ENCODE data around the gene DCAF8L1. TPM values are rescaled to one million over a fixed set of nuclear protein-coding genes. Genes with fewer than 3 reads are reported as not detected.
"Not testable (repeated sequence)": the region's sequence is repeated elsewhere in the genome, so short reads cannot be mapped to it uniquely, and the experiment has no call there.

DCAF8L1 gene
- not detected for polyA plus RNA-seq (ENCODE audit: low read depth in 6 of 6)

DNA sequence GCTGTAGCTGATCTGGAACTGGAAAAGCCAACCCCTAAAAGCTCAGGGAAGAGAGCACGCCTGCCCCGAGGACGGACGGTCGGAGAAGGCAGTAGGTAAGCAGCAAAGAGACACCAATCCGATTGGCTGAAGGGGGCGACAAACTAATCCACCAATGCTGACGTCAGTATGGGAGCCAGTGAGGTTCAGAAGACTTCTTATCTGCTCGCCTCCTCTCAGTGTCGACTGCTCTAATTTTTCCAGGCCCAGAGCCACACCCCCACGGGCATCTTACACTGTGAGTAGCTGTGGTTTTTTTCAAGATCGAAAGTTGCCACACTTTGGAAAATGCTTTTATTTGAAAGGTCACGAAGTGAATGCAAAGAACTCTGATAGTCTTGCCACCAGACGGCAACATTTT, at the start of gene DCAF8L1:
TSS of gene DCAF8L1 (minus strand) at position 101 of the 400 bp plus-strand sequence. CDS start 115 bp downstream, outside the sequence.
- ATAC-seq (ENCODE audit: low read depth in 2 of 2) (no peak), DNase-seq (no peak)
- H3K27ac Mint-ChIP-seq = no peak within 1 kb of the TSS
- peaks cover 0 to 12% (median 5%) of the 10 kb centered on the region in 7 donors for H3K9me3 Mint-ChIP-seq
- H3K4me3 Mint-ChIP-seq = peak within 1 kb of the TSS in 1 of 8 donors; percentile 43
- no peaks in the 10 kb centered on the region for H3K36me3 Mint-ChIP-seq
- H3K27me3 Mint-ChIP-seq = no peaks in the 10 kb centered on the region
- no peaks in the 10 kb centered on the region for H3K4me1 Mint-ChIP-seq

DNA sequence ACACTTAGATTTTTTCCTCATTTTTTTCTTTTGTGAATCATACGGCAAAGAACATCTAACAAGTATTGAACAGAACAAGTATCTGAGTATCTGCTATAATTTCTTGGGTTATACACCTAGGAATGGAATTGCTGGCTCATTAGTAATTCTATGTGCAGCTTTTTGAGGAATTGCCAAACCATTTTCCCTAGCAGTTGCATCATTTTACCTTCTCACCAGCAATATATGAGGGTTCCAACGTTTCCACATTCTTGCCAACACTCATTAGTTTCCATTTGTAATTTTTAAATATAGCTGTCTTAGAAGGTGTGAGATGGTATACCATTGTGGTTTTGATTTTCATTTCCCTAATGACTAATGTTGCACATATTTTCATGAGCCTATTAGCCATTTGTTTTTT, 41.1 kb upstream of the DCAF8L1 start:
- ATAC-seq (ENCODE audit: low read depth in 2 of 2) (no peak), DNase-seq (no peak)
- Mint-ChIP-seq H3K4me1 (no peaks in the 10 kb centered on the region), H3K4me3 (no peak overlapping the region), H3K27me3 (no peaks in the 10 kb centered on the region), H3K36me3 (no peaks in the 10 kb centered on the region), H3K9me3 (peaks cover 0 to 13% (median 0%) of the 10 kb centered on the region in 7 donors), H3K27ac (no peak overlapping the region)

DNA sequence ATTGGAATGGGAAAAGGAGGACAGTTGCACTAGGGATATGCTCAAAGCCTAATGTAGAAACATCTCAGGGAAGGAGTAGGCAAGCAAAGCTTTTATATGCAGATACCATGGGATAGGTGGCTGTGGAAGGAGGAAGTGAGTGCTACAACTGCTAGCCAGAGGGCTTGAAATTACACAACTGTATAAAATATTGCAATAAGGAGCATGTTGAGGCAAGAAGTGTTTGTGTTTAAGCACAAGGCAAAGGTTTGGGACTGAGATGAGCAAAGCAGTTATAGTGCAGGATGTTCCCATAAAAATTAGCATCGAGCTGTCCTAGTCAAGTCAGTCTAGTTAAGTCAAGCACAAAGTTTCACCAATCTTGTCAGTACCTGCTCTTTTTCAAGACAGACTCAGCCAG, 35.6 kb upstream of the DCAF8L1 start:
- peaks cover 0 to 5% (median 0%) of the 10 kb centered on the region in 7 donors for H3K9me3 Mint-ChIP-seq
- ATAC-seq (ENCODE audit: low read depth in 2 of 2) (no peak), DNase-seq (no peak)
- no peaks in the 10 kb centered on the region for H3K4me1 Mint-ChIP-seq
- no peaks in the 10 kb centered on the region for H3K36me3 Mint-ChIP-seq
- H3K27me3 Mint-ChIP-seq = no peaks in the 10 kb centered on the region
- no peak overlapping the region for H3K27ac Mint-ChIP-seq
- H3K4me3 Mint-ChIP-seq = no peak overlapping the region

DNA sequence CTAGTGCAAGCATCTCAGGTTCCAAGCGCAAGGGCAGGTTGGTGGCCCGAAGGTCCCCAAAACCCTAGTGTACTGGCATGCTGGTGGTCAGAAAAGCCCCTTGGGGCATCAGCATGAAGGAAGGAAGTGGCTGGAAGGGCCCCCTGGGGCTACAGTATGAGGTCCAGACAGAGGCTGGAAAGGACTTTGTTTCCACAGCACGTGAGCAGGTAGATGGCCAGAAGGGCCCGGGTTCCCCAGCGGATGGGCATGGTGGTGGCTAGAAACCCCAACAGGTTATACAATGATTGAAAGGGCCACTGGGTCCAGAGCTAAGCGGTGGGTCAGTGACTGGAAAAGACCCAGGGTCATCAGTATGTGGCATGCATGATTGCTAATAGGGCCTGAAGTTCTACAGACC, 34.7 kb upstream of the DCAF8L1 start:
- Mint-ChIP-seq H3K9me3 (peaks cover 0 to 5% (median 0%) of the 10 kb centered on the region in 7 donors), H3K36me3 (no peaks in the 10 kb centered on the region), H3K27ac (no peak overlapping the region), H3K4me1 (no peaks in the 10 kb centered on the region), H3K4me3 (no peak overlapping the region), H3K27me3 (no peaks in the 10 kb centered on the region)
- ATAC-seq (ENCODE audit: low read depth in 2 of 2) (no peak), DNase-seq (no peak)

DNA sequence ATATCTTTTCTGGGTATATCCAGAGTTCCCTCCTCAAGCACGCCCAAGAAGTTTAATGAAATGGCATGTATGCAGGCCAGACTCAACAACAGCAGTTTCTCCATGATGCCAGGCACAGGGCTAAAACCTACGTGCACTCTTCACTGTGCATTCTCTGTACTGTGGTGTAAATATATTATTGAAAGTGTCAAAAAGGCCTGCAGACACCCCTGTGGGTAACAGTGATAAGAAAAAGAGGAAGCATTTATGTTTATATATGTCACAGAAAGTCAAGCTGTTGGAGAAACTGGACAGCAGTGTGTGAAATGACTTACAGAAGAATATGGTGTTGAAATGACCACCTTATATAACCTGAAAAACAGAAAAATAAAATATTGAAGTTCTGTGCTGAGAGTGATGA, 29.6 kb upstream of the DCAF8L1 start:
- Mint-ChIP-seq H3K27ac (no peak overlapping the region), H3K4me1 (no peaks in the 10 kb centered on the region), H3K27me3 (no peaks in the 10 kb centered on the region), H3K4me3 (no peak overlapping the region), H3K36me3 (no peaks in the 10 kb centered on the region), H3K9me3 (peaks cover 0 to 20% (median 0%) of the 10 kb centered on the region in 7 donors)
- no peak for ATAC-seq (ENCODE audit: low read depth in 2 of 2)
- DNase-seq = no peak

DNA sequence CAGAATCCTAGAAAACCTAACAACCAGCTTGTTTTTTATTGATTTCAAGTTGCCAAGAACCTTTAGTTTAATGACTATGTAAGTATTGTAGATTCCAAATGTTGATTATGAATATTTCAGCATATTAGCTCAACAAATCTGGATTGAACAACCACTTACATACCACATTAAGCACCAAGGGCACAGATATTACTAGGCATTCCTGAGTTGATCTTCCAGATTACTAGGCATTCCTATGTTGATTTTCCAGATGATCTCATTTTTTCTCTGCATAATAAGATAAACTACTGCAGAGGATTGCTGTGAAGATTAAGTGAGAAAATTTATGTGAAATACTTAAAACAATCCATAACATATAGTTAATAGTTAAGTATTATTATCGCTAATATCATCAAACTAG, 17.4 kb upstream of the DCAF8L1 start:
- H3K27ac Mint-ChIP-seq = no peak overlapping the region
- peaks cover 0 to 4% (median 0%) of the 10 kb centered on the region in 7 donors for H3K9me3 Mint-ChIP-seq
- no peaks in the 10 kb centered on the region for H3K36me3 Mint-ChIP-seq
- no peak for ATAC-seq (ENCODE audit: low read depth in 2 of 2)
- no peaks in the 10 kb centered on the region for H3K27me3 Mint-ChIP-seq
- H3K4me3 Mint-ChIP-seq = no peak overlapping the region
- DNase-seq = no peak
- H3K4me1 Mint-ChIP-seq = no peaks in the 10 kb centered on the region

DNA sequence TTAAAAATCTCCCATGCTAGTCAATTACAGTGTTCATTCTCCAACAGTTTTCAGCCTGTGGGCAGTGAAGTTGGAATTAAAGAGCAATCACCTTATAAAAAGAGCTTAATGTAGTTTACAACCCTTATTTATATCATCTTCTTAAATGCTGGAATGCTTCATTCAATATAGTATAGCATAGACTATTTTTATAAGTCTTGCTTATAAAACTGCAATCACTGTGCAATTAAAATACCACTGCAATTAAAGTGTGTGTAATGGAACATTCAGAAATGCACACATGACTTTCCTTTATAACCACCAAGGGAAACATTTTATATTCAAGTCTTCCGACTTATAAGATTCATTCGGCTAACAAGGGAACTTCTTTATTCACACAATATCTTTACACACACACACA, 16.4 kb upstream of the DCAF8L1 start:
- Mint-ChIP-seq H3K36me3 (no peaks in the 10 kb centered on the region), H3K9me3 (peaks cover 0 to 3% (median 0%) of the 10 kb centered on the region in 7 donors), H3K27ac (no peak overlapping the region), H3K4me3 (no peak overlapping the region), H3K4me1 (no peaks in the 10 kb centered on the region), H3K27me3 (no peaks in the 10 kb centered on the region)
- ATAC-seq (ENCODE audit: low read depth in 2 of 2) = no peak
- DNase-seq = no peak

DNA sequence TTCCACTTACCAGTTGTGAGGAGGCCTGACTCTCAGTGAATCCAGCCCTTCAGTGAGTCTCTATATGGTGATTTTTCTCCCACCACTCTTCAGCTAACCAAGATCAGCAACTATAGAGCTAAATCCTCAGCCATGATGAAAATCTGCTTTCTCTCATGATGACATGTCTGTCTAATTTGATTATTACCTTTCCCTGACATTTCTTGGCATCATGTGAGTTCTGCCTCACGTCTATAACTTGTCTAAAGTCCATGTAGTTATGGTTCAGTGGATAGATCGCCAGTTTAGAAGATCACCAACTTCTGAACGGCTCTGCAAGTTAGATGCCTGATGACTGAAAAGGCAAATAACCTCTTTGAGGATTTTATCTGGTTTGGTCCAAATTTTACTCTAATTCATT, 14.9 kb upstream of the DCAF8L1 start:
- Mint-ChIP-seq H3K9me3 (peaks cover 0 to 3% (median 0%) of the 10 kb centered on the region in 7 donors), H3K27me3 (no peaks in the 10 kb centered on the region), H3K27ac (no peak overlapping the region), H3K36me3 (no peaks in the 10 kb centered on the region), H3K4me1 (no peaks in the 10 kb centered on the region), H3K4me3 (no peak overlapping the region)
- ATAC-seq (ENCODE audit: low read depth in 2 of 2) (no peak), DNase-seq (no peak)

DNA sequence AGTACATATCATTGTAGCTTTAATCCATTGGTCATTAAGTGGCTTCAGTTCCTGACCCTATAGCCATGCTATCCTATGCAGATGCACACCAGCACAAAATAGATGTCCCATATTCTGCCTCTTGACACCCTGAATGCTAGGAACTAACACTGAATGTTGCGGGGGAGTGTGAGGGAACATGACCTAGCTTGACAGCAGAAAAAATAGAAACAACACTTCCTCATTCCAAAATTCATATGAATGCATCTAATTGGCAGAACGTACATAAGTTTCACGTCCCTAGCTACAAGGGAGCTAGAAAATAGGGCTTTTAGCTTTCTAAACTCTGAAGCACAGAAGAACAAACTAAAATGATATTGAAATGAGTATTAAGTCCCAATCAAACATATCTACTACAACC, 14.4 kb upstream of the DCAF8L1 start:
- ATAC-seq (ENCODE audit: low read depth in 2 of 2) = no peak
- H3K27ac Mint-ChIP-seq = no peak overlapping the region
- no peaks in the 10 kb centered on the region for H3K27me3 Mint-ChIP-seq
- no peak overlapping the region for H3K4me3 Mint-ChIP-seq
- peaks cover 0 to 3% (median 0%) of the 10 kb centered on the region in 7 donors for H3K9me3 Mint-ChIP-seq
- no peaks in the 10 kb centered on the region for H3K4me1 Mint-ChIP-seq
- DNase-seq = no peak
- no peaks in the 10 kb centered on the region for H3K36me3 Mint-ChIP-seq

DNA sequence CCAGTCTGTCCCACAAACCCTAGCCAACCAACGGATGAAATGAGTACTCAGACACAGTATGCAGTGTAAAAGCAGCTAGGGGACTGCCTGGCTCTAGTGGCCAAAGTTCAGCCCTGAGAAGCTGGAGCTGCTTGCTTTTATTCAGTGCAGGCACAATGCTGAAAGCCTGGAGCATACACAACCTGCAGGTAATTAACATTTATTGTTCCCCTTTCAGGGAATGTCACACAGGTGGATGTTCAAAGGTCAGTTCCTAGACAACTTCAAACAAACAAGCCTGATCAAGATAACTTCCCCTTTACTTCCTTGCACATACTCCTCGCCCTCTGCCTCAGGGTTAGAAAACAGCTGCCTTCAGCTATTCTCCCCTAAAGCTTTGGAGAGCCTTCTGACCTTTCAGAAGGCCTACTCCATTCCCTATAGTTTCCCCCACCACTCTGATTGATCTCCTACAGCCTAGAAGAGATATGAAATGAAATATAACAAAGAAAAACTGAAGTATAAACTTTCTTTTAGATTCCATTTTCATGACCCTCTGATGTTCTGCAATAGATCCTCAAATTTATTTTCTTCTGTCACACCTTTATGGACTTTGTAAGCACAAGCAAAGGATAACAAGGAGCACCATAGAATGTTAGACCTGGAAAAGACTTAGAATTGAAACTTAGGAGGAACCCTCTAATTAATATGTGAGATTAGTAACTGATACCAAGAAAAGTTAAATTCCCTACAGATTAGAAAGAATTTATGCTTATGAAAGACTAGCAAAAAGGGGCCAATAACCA, 6.8 kb upstream of the DCAF8L1 start:
- Mint-ChIP-seq H3K27ac (no peak overlapping the region), H3K4me3 (no peak overlapping the region), H3K27me3 (no peaks in the 10 kb centered on the region), H3K36me3 (no peaks in the 10 kb centered on the region), H3K9me3 (peaks cover 0 to 5% (median 0%) of the 10 kb centered on the region in 7 donors), H3K4me1 (no peaks in the 10 kb centered on the region)
- no peak for DNase-seq
- ATAC-seq (ENCODE audit: low read depth in 2 of 2) = no peak

DNA sequence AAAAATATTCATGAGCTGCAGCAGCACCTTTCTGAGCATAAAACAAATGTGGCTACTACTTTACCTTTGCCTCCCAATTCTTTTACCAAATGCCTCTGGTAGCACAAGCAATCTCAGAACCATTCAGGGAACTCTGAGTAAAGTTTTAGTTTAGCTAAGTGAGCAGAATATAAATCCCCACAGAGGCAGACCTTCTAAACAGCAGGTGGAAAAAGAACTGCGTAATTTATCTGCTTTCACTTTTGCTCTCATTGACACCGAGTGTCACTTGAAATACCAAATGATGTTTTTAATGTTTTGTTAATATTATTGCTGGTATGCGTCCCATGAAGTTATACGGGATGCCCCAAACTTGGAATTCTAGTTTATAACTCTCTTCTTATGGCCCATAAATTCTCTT, 4.3 kb downstream of the DCAF8L1 start:
- not testable (repeated sequence) for H3K27me3 Mint-ChIP-seq

DNA sequence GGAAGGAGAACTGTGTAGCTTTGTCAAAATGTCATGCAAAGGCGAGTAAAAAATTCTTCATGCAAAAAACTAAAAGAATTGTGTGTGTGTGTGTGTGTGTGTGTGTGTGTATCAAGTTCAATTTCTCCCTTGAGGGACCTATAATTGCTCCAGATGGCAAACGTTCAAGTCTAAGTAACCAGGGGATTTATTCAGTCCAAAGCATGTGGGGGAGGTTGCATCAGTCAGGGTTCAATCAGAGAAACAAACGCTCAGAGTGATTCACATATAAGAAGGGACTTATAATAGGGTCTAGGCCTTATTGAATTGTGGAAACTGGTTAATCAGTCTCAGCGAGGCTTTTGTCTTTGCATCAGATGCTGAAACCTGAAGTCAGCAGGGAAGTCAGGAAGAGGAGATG, 5.0 kb downstream of the DCAF8L1 start:
- DNase-seq (no peak), ATAC-seq (ENCODE audit: low read depth in 2 of 2) (no peak)
- H3K27ac Mint-ChIP-seq = no peak overlapping the region
- no peaks in the 10 kb centered on the region for H3K36me3 Mint-ChIP-seq
- no peaks in the 10 kb centered on the region for H3K27me3 Mint-ChIP-seq
- no peaks in the 10 kb centered on the region for H3K4me1 Mint-ChIP-seq
- no peak overlapping the region for H3K4me3 Mint-ChIP-seq
- H3K9me3 Mint-ChIP-seq = peaks cover 0 to 10% (median 4%) of the 10 kb centered on the region in 7 donors

More for the DNA sequence above, 4.3 kb downstream of the DCAF8L1 start:
- H3K27ac Mint-ChIP-seq; DNase-seq; ATAC-seq (ENCODE audit: low read depth in 2 of 2); H3K4me3 Mint-ChIP-seq; H3K36me3 Mint-ChIP-seq; H3K4me1 Mint-ChIP-seq: not testable (repeated sequence)
- H3K9me3 Mint-ChIP-seq = peaks cover 0 to 12% (median 5%) of the 10 kb centered on the region in 7 donors

DNA sequence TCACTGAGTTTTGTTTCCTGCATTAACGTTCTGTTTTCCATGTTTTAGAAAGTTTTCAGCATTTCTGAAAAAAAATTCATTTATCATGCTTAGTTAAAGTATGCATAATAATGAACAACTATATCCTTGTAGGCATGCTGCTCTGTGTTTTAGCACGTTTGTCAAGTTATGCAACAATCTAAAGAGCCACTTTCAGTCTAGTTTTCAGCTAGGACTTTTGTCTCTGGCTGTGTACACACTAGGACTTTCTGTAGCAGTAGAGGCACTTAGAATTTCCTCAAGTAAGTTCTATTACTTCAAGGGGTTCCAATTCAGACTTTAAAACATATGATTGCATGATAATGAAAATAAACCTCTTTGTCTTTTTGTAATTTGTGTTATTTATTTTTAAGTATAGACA, 12.4 kb downstream of the DCAF8L1 start:
- DNase-seq (no peak), ATAC-seq (ENCODE audit: low read depth in 2 of 2) (no peak)
- Mint-ChIP-seq H3K36me3 (no peaks in the 10 kb centered on the region), H3K27ac (no peak overlapping the region), H3K27me3 (no peaks in the 10 kb centered on the region), H3K4me1 (no peaks in the 10 kb centered on the region), H3K9me3 (peaks cover 0 to 13% (median 5%) of the 10 kb centered on the region in 7 donors), H3K4me3 (no peak overlapping the region)

DNA sequence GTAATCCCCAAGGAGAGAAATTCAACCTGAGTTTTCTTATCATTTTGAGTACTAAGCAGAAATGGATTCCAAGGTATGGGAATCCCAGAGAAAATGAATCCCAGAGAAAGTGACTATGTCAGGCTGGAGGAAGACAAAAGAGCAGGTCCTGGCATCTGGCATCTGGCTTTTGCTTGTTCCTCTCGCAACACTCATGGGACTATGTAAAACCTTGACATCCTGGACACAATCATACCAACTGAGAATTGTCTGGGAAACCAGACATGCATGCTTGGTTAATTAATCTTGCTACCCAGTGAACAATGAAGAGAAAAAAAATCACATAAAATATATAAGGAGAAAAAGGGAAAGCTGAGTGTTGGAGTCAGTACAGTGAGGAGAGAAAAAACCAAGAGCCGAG, 12.9 kb downstream of the DCAF8L1 start:
- Mint-ChIP-seq H3K4me3 (no peak overlapping the region), H3K27me3 (no peaks in the 10 kb centered on the region), H3K27ac (no peak overlapping the region), H3K9me3 (peaks cover 0 to 13% (median 5%) of the 10 kb centered on the region in 7 donors), H3K36me3 (no peaks in the 10 kb centered on the region), H3K4me1 (no peaks in the 10 kb centered on the region)
- ATAC-seq (ENCODE audit: low read depth in 2 of 2) = no peak
- no peak for DNase-seq

Data from naive B cell (primary cell).